HepG2 (cell line): Measurements from ENCODE around the gene SPATA25. TPM values are rescaled to one million over a fixed set of nuclear protein-coding genes. Genes with fewer than 3 reads are reported as not detected.

Experiments used
- ATAC-seq: fragments of 200-7000 bp; cut with Tn5 transposase; 3 replicates; pipeline ENCODE4 v1.9.1; 2020; ENCODE audit warnings: mild to moderate bottlenecking, moderate library complexity
- BruUV-seq: library from RNA; stranded (reverse); fragments of 400-500 nt; replicated peaks from 2 replicates; lab custom pipeline; 2021; lab: Mats Ljungman, UMichigan
- CTCF ChIA-PET: fragments of 300-600 bp; formaldehyde crosslinking; extraction: SDS; loops from one replicate; lab custom pipeline; 2021; ENCODE audit warnings: low total read pairs, inconsistent platforms, low intra/inter-chr PET ratio; lab: Yijun Ruan, JAX
- POLR2A ChIA-PET: fragments of 350-600 bp; sonication (Branson Sonifier 250); formaldehyde crosslinking; loops from one replicate; lab custom pipeline; 2020; ENCODE audit warnings: antibody characterized with exemption, inconsistent platforms; lab: Yijun Ruan, JAX
- DNase-seq: peaks from one replicate; pipeline ENCODE4 v3.0.0-alpha.2; 2015; ENCODE audit warnings: low spot score
- FAIRE-seq: peaks from 3 replicates; lab custom pipeline; 2011; peaks lifted over from hg19 to GRCh38; lab: Jason Lieb, UNC
- H2AFZ ChIP-seq: one replicate; pipeline ENCODE4 v1.6.1; 2011; ENCODE audit warnings: low read length, inconsistent platforms
- H3K27ac ChIP-seq: fragments of 300-600 bp; 3 replicates; pipeline ENCODE4 v1.8.0; 2011; ENCODE audit warnings: mixed run types, mild to moderate bottlenecking, mixed read lengths, low read length, inconsistent platforms; ENCODE audit not compliant: insufficient read depth; ENCODE audit errors: extremely low read length
- H3K27me3 ChIP-seq, 2 experiments: fragments of 200-600 bp in 1 of 2; 2 replicates in 1 of 2; 3 replicates in 1 of 2; pipeline versions ENCODE4 v1.6.0 to v1.8.0; 2011; ENCODE audit warnings: low read length in 2 of 2, mild to moderate bottlenecking in 2 of 2, moderate library complexity in 2 of 2, inconsistent platforms in 1 of 2; ENCODE audit not compliant: insufficient read depth in 2 of 2, control insufficient read depth in 1 of 2
- H3K36me3 ChIP-seq, 2 experiments: fragments of 200-600 bp in 1 of 2; replicated peaks in 1 of 2; 2 replicates in 1 of 2; 3 replicates in 1 of 2; pipeline versions ENCODE4 v1.5.1 to v1.8.0; 2011; ENCODE audit warnings: low read length in 2 of 2, inconsistent platforms in 1 of 2; ENCODE audit not compliant: insufficient read depth in 2 of 2, control insufficient read depth in 1 of 2
- H3K4me1 ChIP-seq: 2 replicates; pipeline ENCODE4 v1.5.1; 2012; ENCODE audit warnings: low read length, inconsistent platforms; ENCODE audit not compliant: insufficient read depth
- H3K4me2 ChIP-seq: 2 replicates; pipeline ENCODE4 v1.6.0; 2011; ENCODE audit warnings: low read depth, low read length, inconsistent platforms
- H3K4me3 ChIP-seq, 3 experiments: fragments of 200-600 bp in 1 of 3; sonication (generic), shearing (Covaris generic) in 1 of 3; replicated peaks in 1 of 3; 2 replicates each; pipeline ENCODE4 v1.5.1; 2011 to 2016; ENCODE audit warnings: low read length in 3 of 3, inconsistent platforms in 2 of 3, low read depth in 2 of 3, mild to moderate bottlenecking in 2 of 3, control low read depth in 1 of 3, mixed read lengths in 1 of 3; ENCODE audit not compliant: insufficient read depth in 1 of 3
- H3K79me2 ChIP-seq: one replicate; pipeline ENCODE4 v1.6.1; 2011; ENCODE audit warnings: low read length, inconsistent platforms; ENCODE audit not compliant: insufficient read depth
- H3K9ac ChIP-seq: 2 replicates; pipeline ENCODE4 v1.6.0; 2011; ENCODE audit warnings: mild to moderate bottlenecking, low read depth, low read length, inconsistent platforms; ENCODE audit not compliant: insufficient read depth
- H3K9me3 ChIP-seq: 2 replicates; pipeline ENCODE4 v1.5.1; 2012; ENCODE audit warnings: mild to moderate bottlenecking, low read length
- H4K20me1 ChIP-seq: 2 replicates; pipeline ENCODE4 v1.6.0; 2011; ENCODE audit warnings: inconsistent platforms, mild to moderate bottlenecking, low read length, moderate library complexity; ENCODE audit not compliant: insufficient read depth
- CSRNP1 ChIP-seq: sonication (generic); formaldehyde crosslinking; IDR thresholded peaks from 2 replicates; pipeline ENCODE4 v1.8.1; 2023; ENCODE audit warnings: mild to moderate bottlenecking, missing genetic modification reagents
- IRX3 ChIP-seq: sonication (generic); formaldehyde crosslinking; IDR thresholded peaks from 2 replicates; pipeline ENCODE4 v1.8.1; 2023; ENCODE audit warnings: mild to moderate bottlenecking, low read depth, missing genetic modification reagents, borderline replicate concordance
- KDM5B ChIP-seq: sonication (generic); formaldehyde crosslinking; IDR thresholded peaks from 2 replicates; pipeline ENCODE4 v1.4.0; 2020; ENCODE audit warnings: missing genetic modification reagents, mild to moderate bottlenecking, borderline replicate concordance
- PHF8 ChIP-seq: sonication (generic); formaldehyde crosslinking; IDR thresholded peaks from 2 replicates; pipeline ENCODE4 v1.5.0; 2020; ENCODE audit warnings: missing genetic modification reagents
- PLRG1 ChIP-seq: fragments of 450-650 bp; conservative IDR thresholded peaks from 2 replicates; pipeline ENCODE4 v1.6.1; 2016
- SP2 ChIP-seq: sonication (generic); formaldehyde crosslinking; IDR thresholded peaks from 2 replicates; pipeline ENCODE4 v1.5.1; 2020; ENCODE audit warnings: mild to moderate bottlenecking, missing genetic modification reagents
- THRA ChIP-seq: sonication (generic); formaldehyde crosslinking; IDR thresholded peaks from 2 replicates; pipeline ENCODE4 v1.4.0; 2020; ENCODE audit warnings: missing genetic modification reagents, borderline replicate concordance
- ZNF121 ChIP-seq: sonication (generic); formaldehyde crosslinking; IDR thresholded peaks from 2 replicates; pipeline ENCODE4 v1.5.0; 2020; ENCODE audit warnings: mild to moderate bottlenecking, missing genetic modification reagents
- ZNF557 ChIP-seq: sonication (generic); formaldehyde crosslinking; IDR thresholded peaks from 2 replicates; pipeline ENCODE4 v1.4.0; 2020; ENCODE audit warnings: missing genetic modification reagents
- WGBS: methylation state at CpG from one replicate; pipeline ENCODE4 v1.1.6; 2017; ENCODE audit warnings: low lambda C conversion rate; 5-methylcytosine and 5-hydroxymethylcytosine counted together
- in situ Hi-C: cut with HindIII; loops from 2 replicates; pipeline ENCODE4 v1.10.0; 2017; ENCODE audit warnings: low pct_unique_long_range_greater_than_20kb; ENCODE audit not compliant: extremely low pct_ligation_motif_present
- intact Hi-C: fragments of 100-400 bp; cut with micrococcal nuclease; formaldehyde crosslinking; loops from one replicate; pipeline ENCODE4 v1.10.0; 2022; ENCODE audit not compliant: unreplicated experiment
- polyA plus RNA-seq, 8 experiments: library from polyadenylated mRNA; depleted of rRNA in 3 of 8; stranded (reverse) in 7 of 8; unstranded in 1 of 8; fragments of >200 nt; fragmentation: Illumina TruSeq in 4 of 8; extraction: Trizol in 4 of 8; gene quantifications; 2 replicates each; pipeline versions ENCODE4 v1.2.1 to v1.2.3, GENCODE V29; 2011 to 2016; ENCODE audit warnings: low read depth in 4 of 8, missing spikeins in 1 of 8, mixed read lengths in 1 of 8; ENCODE audit not compliant: insufficient read depth in 1 of 8
- total RNA-seq, 5 experiments: library from RNA; depleted of rRNA; stranded (reverse); fragments of >200 nt; fragmentation: Illumina TruSeq; extraction: Trizol; gene quantifications; 2 replicates each; pipeline ENCODE4 v1.2.3, GENCODE V29; 2016; ENCODE audit warnings: low read depth in 1 of 5
- TF ChIP-seq, protein P1 (sequence below): sonication (generic); formaldehyde crosslinking; conservative IDR thresholded peaks from 2 replicates; pipeline ENCODE4 v1.8.0; 2022; ENCODE audit warnings: low read depth, missing genetic modification reagents
- TF ChIP-seq, protein P2 (sequence below): sonication (generic); formaldehyde crosslinking; IDR thresholded peaks from 2 replicates; pipeline ENCODE4 v1.4.0; 2020; ENCODE audit warnings: missing genetic modification reagents
- TF ChIP-seq, protein P3 (sequence below): sonication (generic); formaldehyde crosslinking; IDR thresholded peaks from 2 replicates; pipeline ENCODE4 v1.9.0; 2022; ENCODE audit warnings: missing genetic modification reagents, mild to moderate bottlenecking, borderline replicate concordance

The SPATA25 gene
- total and polyA plus RNA-seq, 2 of the 13 experiments (the other 11 are each of a cell fraction or from before 2014, with no cell fraction given): 4.8 to 7.6 TPM

- 0 out of 2 replicates have a peak, but pooled peaks have one; percentile 6 for TF ChIP-seq KDM5B (CRISPR knock-in tag)
- TF ChIP-seq CSRNP1: peak; percentile 47; the same call in 1 of the 2 replicates
- no peak for TF ChIP-seq PLRG1
- TF ChIP-seq, protein P1, sequence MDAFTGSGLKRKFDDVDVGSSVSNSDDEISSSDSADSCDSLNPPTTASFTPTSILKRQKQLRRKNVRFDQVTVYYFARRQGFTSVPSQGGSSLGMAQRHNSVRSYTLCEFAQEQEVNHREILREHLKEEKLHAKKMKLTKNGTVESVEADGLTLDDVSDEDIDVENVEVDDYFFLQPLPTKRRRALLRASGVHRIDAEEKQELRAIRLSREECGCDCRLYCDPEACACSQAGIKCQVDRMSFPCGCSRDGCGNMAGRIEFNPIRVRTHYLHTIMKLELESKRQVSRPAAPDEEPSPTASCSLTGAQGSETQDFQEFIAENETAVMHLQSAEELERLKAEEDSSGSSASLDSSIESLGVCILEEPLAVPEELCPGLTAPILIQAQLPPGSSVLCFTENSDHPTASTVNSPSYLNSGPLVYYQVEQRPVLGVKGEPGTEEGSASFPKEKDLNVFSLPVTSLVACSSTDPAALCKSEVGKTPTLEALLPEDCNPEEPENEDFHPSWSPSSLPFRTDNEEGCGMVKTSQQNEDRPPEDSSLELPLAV (CRISPR knock-in tag): no peak
- peak; percentile 66 for TF ChIP-seq ZNF121 (CRISPR knock-in tag)
- TF ChIP-seq IRX3 (CRISPR knock-in tag): 0 out of 2 replicates have a peak, but pooled peaks have one; percentile 43
Observed at GRCh38 chr20:45866454-45866853, 21.0 kb downstream of the SPATA25 start (continued).

DNA sequence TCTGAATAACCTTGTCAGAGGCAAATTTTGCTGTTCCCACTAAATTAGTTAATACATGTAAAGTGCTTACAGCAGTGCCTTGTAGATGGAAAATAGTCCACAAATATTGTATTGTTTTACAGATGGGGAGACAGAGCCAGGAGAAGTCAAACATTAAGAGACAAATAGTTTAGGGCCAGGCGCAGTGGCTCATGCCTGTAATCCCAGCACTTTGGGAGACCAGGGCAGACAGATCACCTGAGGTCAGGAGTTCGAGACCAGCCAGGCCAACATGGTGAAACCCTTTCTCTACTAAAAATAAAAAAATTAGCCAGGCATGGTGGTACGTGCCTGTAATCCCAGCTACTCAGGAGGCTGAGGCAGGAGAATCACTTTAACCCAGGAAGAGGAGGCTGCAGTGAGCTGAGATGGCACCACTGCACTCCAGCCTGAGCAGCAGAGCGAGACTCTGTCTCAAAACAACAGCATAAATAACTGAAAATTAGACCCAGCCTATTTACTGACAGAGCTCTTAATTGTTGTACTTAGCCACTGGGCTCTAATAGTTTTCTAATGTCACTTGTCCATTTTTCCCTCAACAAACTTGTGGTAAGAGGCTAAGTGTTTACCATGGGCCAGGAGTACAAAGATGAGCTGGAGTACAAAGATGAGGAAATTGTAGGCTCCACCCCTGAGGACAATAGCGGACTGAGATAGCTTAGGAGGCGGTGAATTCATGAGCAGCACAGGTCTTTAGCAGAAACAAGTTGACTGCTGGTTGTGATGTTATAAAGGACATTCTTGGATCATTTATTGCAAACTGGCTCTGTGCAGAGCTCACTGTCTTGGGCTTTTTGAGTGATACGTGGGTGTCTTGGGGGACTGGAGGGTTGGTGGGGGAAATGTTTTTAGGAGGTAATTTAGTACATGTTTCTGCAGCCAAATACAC lies 23.6 kb downstream of the SPATA25 start:
- POLR2A ChIA-PET: interaction anchor here (0.7 to 5.8 kb wide), 22 partner anchors 9 to 107 kb away, joined by 3 to 53 read pairs (median 4); partner anchors contain the start of genes CTSA, DNTTIP1, NEURL2 and PCIF1
- TF ChIP-seq PHF8 (CRISPR knock-in tag) (no peak), ZNF557 (CRISPR knock-in tag) (no peak), SP2 (CRISPR knock-in tag) (no peak), THRA (CRISPR knock-in tag) (peak; percentile 43)
- TF ChIP-seq, protein P2, sequence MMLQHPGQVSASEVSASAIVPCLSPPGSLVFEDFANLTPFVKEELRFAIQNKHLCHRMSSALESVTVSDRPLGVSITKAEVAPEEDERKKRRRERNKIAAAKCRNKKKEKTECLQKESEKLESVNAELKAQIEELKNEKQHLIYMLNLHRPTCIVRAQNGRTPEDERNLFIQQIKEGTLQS (CRISPR knock-in tag): no peak
- TF ChIP-seq, protein P3, sequence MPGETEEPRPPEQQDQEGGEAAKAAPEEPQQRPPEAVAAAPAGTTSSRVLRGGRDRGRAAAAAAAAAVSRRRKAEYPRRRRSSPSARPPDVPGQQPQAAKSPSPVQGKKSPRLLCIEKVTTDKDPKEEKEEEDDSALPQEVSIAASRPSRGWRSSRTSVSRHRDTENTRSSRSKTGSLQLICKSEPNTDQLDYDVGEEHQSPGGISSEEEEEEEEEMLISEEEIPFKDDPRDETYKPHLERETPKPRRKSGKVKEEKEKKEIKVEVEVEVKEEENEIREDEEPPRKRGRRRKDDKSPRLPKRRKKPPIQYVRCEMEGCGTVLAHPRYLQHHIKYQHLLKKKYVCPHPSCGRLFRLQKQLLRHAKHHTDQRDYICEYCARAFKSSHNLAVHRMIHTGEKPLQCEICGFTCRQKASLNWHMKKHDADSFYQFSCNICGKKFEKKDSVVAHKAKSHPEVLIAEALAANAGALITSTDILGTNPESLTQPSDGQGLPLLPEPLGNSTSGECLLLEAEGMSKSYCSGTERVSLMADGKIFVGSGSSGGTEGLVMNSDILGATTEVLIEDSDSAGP (CRISPR knock-in tag): no peak

More for the DNA sequence above, 23.6 kb downstream of the SPATA25 start:
- peak; percentile 97 for DNase-seq
- Histone ChIP-seq H3K27ac (peak overlapping the region; percentile 63), H4K20me1 (no peaks in the 10 kb centered on the region), H2AFZ (no peak overlapping the region), H3K27me3 (no peaks in the 10 kb centered on the region), H3K36me3 (no peaks in the 10 kb centered on the region), H3K4me3 (0 out of 6 replicates have a peak overlapping the region, but pooled peaks of 1 of the 3 experiments have one; percentile 8), H3K79me2 (no peaks in the 10 kb centered on the region), H3K9me3 (no peaks in the 10 kb centered on the region), H3K4me2 (peak overlapping the region; percentile 57), H3K9ac (no peak overlapping the region), H3K4me1 (peaks cover 92% of the 10 kb centered on the region)
- CTCF ChIA-PET: no interaction called here
- peak; percentile 85 for FAIRE-seq
- WGBS: 17% methylated on average over 7 of the region's 7 CpGs
- in situ Hi-C loops: no loop called here
- peak; percentile 98 for ATAC-seq
- intact Hi-C loops: no loop called here
- BruUV-seq: no TSS peak
